H1 (cell line): ENCODE data around the gene CYREN. TPM values are rescaled to one million over a fixed set of nuclear protein-coding genes. Genes with fewer than 3 reads are reported as not detected.

Experiments used
- BRCA1 ChIP-seq: IDR thresholded peaks from 2 replicates; pipeline ENCODE4 v1.6.1; 2012; ENCODE audit warnings: low read depth, low read length, improper control_type of control experiment
- CBX5 ChIP-seq: fragments of 300-800, 300-1000 bp; sonication (generic); IDR thresholded peaks from 2 replicates; pipeline ENCODE4 v1.7.1; 2016; ENCODE audit warnings: antibody characterized with exemption, low read length, low read depth
- CEBPB ChIP-seq: IDR thresholded peaks from 2 replicates; pipeline ENCODE4 v1.6.1; 2012; ENCODE audit warnings: low read depth, low read length
- CHD1 ChIP-seq: IDR thresholded peaks from 2 replicates; pipeline ENCODE4 v1.6.1; 2012; ENCODE audit warnings: low read depth, low read length, improper control_type of control experiment
- CTCF ChIP-seq, 3 experiments: IDR thresholded peaks; 1 replicate in 2 of 3; 2 replicates in 1 of 3; pipeline versions ENCODE4 v1.5.1 to v1.6.1; 2011; ENCODE audit warnings: low read length in 3 of 3, mild to moderate bottlenecking in 3 of 3, inconsistent platforms in 2 of 3, low read depth in 1 of 3, moderate library complexity in 1 of 3; ENCODE audit not compliant: insufficient read depth in 1 of 3; ENCODE audit errors: control extremely low read depth in 1 of 3
- polyA plus RNA-seq, 7 experiments: library from polyadenylated mRNA; depleted of rRNA in 3 of 7; stranded (reverse) in 5 of 7; unstranded in 2 of 7; fragments of >200 nt in 5 of 7; fragments of 200-250 nt in 2 of 7; gene quantifications; 1 replicate in 5 of 7; 2 replicates in 1 of 7; 4 replicates in 1 of 7; pipeline versions ENCODE4 v1.2.1 to v1.2.3, GENCODE V29; 2011 to 2013; ENCODE audit warnings: missing spikeins in 2 of 7, mixed read lengths in 2 of 7
- total RNA-seq: library from RNA; stranded (reverse); fragmentation: NEBNext Ultra II Directional; extraction: Animal tissue kit (Norgen Biotek cat#: 25700); gene quantifications from 2 replicates; pipeline ENCODE4 v1.2.1, GENCODE V29; 2021

CYREN gene
- total and polyA plus RNA-seq, 2 of the 8 experiments (the other 6 are each of a cell fraction or from before 2014, with no cell fraction given) = 25.1 to 46.2 TPM

DNA sequence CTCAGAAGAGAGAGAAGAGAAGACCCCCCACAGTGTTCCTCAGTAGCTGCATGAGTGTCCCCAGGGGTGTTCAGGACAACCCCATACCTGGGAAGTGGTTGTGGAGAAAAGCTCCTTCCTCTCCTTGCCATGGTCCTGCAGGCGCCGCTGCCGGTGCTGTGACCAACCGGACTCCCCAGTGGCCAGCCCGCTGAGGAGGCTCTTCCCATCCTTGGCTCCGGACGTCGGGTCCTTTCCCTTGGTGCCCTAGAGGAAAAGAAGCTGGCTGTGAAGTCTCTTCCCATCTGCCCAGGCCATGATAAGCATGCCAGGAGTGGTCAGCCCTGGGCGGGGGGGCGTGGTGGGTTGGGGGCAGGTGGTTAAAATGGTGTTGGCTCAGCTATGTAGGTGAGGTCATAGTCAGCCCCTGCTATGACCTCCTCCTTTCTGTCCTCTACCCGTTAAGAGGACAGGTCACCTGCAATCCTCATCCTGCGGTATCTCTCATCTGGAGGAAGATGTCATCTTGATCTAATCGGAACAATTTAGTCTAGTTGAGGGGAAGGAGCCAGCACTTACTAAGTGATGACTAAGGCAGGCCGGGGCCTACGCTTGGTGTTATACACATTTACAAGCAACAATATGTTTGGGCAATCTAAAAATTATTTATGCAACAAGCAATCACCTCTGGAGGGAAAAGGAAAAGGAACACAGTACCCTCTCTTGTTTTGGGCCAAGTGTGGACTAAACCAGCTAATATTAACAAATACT is 27.6 kb upstream of the CYREN start (continued):
- TF ChIP-seq CBX5 (no peak), CTCF (IDR thresholded peaks at IDR 0.05; ENCODE audit: control extremely low read depth in 1 of 3, insufficient read depth in 1 of 3, low read depth in 1 of 3, low read length in 3 of 3) (no peak), CEBPB (no peak), CHD1 (no peak), BRCA1 (no peak)
- TF ChIP-seq, all 59 proteins: peak for 0
